DOHH2 (cell line): ENCODE results near the gene ARHGAP23.
"Not testable (repeated sequence)": the region's sequence is repeated elsewhere in the genome, so short reads cannot be mapped to it uniquely, and the experiment has no call there.

Experiments used
- H3F3A ChIP-seq: fragments of 200-600 bp; sonication (generic), shearing (Covaris generic); 2 replicates; pipeline ENCODE4 v1.6.0; 2016; ENCODE audit warnings: antibody characterized with exemption, mild to moderate bottlenecking; ENCODE audit not compliant: control insufficient read depth, insufficient read depth
- H3K27ac ChIP-seq: fragments of 200-600 bp; sonication (generic); 2 replicates; pipeline ENCODE4 v1.5.1; 2014; ENCODE audit warnings: low read depth, mild to moderate bottlenecking, low read length, moderate library complexity
- H3K27me3 ChIP-seq: fragments of 200-600 bp; sonication (generic); 2 replicates; pipeline ENCODE4 v1.6.1; 2014; ENCODE audit warnings: mild to moderate bottlenecking, low read length, mixed read lengths; ENCODE audit not compliant: control insufficient read depth
- H3K36me3 ChIP-seq: fragments of 200-600 bp; sonication (generic); 2 replicates; pipeline ENCODE4 v1.6.1; 2014; ENCODE audit warnings: mild to moderate bottlenecking, low read length, moderate library complexity, mixed read lengths; ENCODE audit not compliant: control insufficient read depth
- H3K4me1 ChIP-seq: fragments of 200-600 bp; sonication (generic); 2 replicates; pipeline ENCODE4 v1.6.1; 2014; ENCODE audit warnings: mild to moderate bottlenecking, low read length, mixed read lengths; ENCODE audit not compliant: control insufficient read depth
- H3K4me2 ChIP-seq: fragments of 200-600 bp; sonication (generic); 2 replicates; pipeline ENCODE4 v1.6.0; 2014; ENCODE audit warnings: mild to moderate bottlenecking, low read length, moderate library complexity
- H3K4me3 ChIP-seq: fragments of 200-600 bp; sonication (generic); 2 replicates; pipeline ENCODE4 v1.5.1; 2014; ENCODE audit warnings: mild to moderate bottlenecking, low read length, mixed read lengths
- H3K79me2 ChIP-seq: fragments of 200-600 bp; sonication (generic); 2 replicates; pipeline ENCODE4 v1.6.1; 2014; ENCODE audit warnings: mild to moderate bottlenecking, low read length, mixed read lengths; ENCODE audit not compliant: control insufficient read depth
- H3K9me2 ChIP-seq: fragments of 200-600 bp; sonication (generic); replicated peaks from 2 replicates; pipeline ENCODE4 v1.6.1; 2014; ENCODE audit warnings: mild to moderate bottlenecking, low read length, mixed read lengths; ENCODE audit not compliant: control insufficient read depth
- H3K9me3 ChIP-seq: fragments of 200-600 bp; sonication (generic); 2 replicates; pipeline ENCODE4 v1.6.1; 2014; ENCODE audit warnings: antibody characterized with exemption, low read length, mixed read lengths; ENCODE audit not compliant: control insufficient read depth, insufficient read depth
- H4K20me1 ChIP-seq: fragments of 200-600 bp; sonication (generic); 2 replicates; pipeline ENCODE4 v1.6.0; 2014; ENCODE audit warnings: low read depth, mild to moderate bottlenecking, antibody characterized with exemption, low read length, moderate library complexity; ENCODE audit not compliant: control insufficient read depth, insufficient read depth
- EZH2phosphoT487 ChIP-seq: fragments of 200-600 bp; sonication (generic); IDR thresholded peaks from 2 replicates; pipeline ENCODE4 v1.6.1; 2017; ENCODE audit warnings: borderline replicate concordance, mild to moderate bottlenecking, antibody characterized with exemption, low read length, moderate library complexity, mixed read lengths
- TF ChIP-seq, protein P1 (sequence below): fragments of 200-600 bp; sonication (generic); IDR thresholded peaks from one replicate; pipeline ENCODE4 v1.5.1; 2014; ENCODE audit warnings: antibody characterized with exemption, mild to moderate bottlenecking, low read depth, low read length; ENCODE audit not compliant: poor library complexity, severe bottlenecking

ARHGAP23 gene

DNA sequence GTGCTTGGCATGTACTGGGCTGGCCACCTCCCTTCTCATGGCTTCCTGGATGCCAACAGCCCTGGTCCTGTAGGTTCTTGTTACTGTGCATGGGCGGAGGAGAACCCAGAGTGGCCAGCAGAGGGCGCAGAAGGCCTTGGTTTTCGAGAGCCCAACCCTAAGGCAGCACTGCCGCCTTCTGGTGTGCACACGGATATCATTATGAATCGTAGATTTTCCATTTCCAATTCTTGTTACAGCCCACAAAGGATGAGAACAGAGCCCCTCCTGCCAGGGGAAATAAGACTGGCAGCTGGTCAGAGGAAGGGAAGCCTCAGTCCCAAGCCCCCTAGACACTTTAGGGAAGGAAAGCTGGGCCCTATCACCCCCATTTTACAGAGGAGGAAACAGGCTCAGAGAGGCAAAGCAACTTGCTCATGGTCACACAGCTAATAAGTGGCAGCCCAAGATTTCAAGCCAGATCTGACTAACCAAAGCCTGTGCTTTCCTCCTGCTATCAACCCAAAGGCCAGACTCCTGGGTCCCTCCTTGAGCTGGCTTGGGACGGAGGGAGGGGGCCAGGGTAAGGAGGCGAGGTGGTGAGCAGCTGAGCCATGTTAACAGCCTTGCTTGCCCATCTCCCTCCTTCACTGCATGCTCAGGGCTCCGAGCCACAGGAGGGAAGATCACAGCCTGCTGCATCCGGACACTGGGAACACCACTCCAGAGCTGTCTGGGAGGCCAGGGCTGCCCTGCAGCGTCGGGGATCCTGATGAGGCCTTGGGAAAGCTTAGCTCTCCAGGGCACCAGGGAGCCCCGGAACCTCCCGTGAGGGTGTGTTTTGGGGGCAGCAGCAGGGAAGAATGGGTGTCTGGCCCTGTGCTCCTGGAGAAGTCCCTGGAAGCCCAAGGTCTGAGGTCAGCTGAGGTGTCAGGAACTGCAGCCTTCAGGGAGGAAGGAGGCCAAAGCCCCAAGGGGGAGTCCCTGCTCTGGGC, 64.1 kb downstream of the ARHGAP23 start:
- not testable (repeated sequence) for H3K27me3 ChIP-seq, H3K4me2 ChIP-seq, H3F3A ChIP-seq, H3K9me2 ChIP-seq, H3K4me3 ChIP-seq, H4K20me1 ChIP-seq, H3K36me3 ChIP-seq, H3K79me2 ChIP-seq, H3K27ac ChIP-seq, H3K9me3 ChIP-seq, H3K4me1 ChIP-seq
- TF ChIP-seq, protein P1, sequence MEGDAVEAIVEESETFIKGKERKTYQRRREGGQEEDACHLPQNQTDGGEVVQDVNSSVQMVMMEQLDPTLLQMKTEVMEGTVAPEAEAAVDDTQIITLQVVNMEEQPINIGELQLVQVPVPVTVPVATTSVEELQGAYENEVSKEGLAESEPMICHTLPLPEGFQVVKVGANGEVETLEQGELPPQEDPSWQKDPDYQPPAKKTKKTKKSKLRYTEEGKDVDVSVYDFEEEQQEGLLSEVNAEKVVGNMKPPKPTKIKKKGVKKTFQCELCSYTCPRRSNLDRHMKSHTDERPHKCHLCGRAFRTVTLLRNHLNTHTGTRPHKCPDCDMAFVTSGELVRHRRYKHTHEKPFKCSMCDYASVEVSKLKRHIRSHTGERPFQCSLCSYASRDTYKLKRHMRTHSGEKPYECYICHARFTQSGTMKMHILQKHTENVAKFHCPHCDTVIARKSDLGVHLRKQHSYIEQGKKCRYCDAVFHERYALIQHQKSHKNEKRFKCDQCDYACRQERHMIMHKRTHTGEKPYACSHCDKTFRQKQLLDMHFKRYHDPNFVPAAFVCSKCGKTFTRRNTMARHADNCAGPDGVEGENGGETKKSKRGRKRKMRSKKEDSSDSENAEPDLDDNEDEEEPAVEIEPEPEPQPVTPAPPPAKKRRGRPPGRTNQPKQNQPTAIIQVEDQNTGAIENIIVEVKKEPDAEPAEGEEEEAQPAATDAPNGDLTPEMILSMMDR, result peak; percentile 75

DNA sequence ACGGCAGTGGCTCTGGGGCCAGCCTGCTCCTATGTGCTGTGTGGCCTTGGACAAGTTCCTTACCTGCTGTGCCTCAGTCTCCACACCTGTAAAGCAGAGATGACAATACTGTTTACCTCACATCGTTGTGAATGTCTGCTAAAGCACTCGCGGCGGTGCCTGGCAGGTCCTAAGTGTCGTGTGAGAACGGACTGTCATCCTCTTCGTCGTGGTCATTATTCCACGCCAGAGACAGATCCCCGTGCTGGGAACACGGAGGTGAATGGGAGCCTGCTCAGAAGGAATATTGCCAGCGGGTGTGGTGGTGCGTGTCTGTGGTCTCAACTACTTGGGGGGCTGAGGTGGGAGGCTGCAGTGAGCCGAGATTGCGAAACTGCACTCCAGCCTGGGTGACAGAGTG, 65.9 kb downstream of the ARHGAP23 start:
- H3F3A ChIP-seq, H4K20me1 ChIP-seq, H3K4me2 ChIP-seq, H3K27ac ChIP-seq, H3K9me3 ChIP-seq, H3K79me2 ChIP-seq, H3K27me3 ChIP-seq, H3K4me3 ChIP-seq, H3K9me2 ChIP-seq, H3K4me1 ChIP-seq, H3K36me3 ChIP-seq: not testable (repeated sequence)

DNA sequence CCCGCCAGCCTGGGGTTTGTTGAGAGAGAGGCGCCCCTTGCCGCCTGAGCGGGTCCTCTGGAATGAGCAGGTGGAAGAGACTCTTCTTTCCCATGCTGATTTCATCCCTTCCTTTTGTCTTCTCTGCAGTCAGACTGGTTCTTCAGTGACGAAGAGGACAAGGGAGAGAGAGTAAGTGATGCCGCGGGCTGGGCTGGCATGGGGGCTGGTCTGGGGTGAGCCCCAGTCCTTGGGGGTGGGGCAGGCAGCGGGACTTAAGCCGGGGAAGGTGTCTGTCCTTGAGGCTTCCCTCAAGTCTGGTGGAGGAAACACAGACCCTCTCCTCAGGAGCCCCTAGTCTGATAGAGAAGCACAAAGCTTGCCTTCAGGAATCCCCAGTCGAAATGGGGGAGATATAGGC, 69.4 kb downstream of the ARHGAP23 start:
- not testable (repeated sequence) for H3K27ac ChIP-seq, H3K4me1 ChIP-seq, H3K9me2 ChIP-seq, H3K4me2 ChIP-seq, H3K36me3 ChIP-seq, H4K20me1 ChIP-seq, H3K79me2 ChIP-seq, H3F3A ChIP-seq, H3K27me3 ChIP-seq, H3K4me3 ChIP-seq, H3K9me3 ChIP-seq

DNA sequence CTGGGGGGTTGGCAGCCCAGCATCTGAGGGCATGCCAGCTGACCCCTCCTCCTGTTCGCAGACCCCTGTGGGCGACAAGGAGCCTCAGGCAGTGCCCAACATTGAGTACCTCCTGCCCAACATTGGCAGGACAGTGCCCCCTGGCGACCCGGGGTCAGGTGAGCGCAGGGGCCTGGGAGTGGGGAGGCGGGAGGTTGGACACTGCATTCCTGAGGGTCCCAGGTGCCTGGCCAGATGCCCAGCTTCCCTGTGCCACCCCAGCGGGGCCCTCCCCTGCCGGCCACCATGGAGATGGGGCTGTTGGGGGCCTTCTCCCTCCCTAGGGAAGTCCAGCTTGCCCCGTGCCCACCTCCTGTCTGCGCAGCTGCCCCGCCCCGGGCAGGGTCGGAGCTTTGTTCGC, 70.1 kb downstream of the ARHGAP23 start:
- Histone ChIP-seq H4K20me1 (no peaks in the 10 kb centered on the region), H3K9me3 (no peaks in the 10 kb centered on the region), H3K27ac (no peak overlapping the region), H3F3A (no peaks in the 10 kb centered on the region), H3K9me2 (no peaks in the 10 kb centered on the region), H3K27me3 (no peaks in the 10 kb centered on the region), H3K4me2 (no peak overlapping the region), H3K79me2 (no peaks in the 10 kb centered on the region), H3K4me3 (no peak overlapping the region), H3K36me3 (no peaks in the 10 kb centered on the region), H3K4me1 (no peaks in the 10 kb centered on the region)
- TF ChIP-seq, protein P1, result no peak
- no peak for TF ChIP-seq EZH2phosphoT487

DNA sequence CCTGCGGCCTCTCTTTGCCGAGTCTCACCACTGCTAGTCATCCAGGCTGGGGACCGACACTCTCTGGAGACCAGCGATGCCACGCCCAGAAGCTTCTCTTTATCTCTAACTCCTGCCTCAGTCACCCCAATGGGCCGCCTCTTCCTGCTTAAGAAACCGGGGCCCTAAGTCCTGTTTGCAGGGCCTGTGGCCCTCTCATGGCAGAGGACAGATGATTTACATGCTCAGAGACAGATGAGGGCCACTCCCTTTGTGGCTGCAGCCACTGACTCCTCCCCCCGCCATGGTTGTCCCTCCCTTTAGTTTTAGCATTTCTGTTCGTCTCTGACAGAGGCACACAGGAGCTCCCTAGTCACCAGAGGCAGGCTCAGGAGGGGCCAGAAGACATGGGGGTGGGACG, 71.0 kb downstream of the ARHGAP23 start:
- not testable (repeated sequence) for H3K27me3 ChIP-seq, H3F3A ChIP-seq, H3K27ac ChIP-seq, H3K36me3 ChIP-seq, H4K20me1 ChIP-seq, H3K9me2 ChIP-seq, H3K9me3 ChIP-seq, H3K79me2 ChIP-seq, H3K4me3 ChIP-seq, H3K4me1 ChIP-seq, H3K4me2 ChIP-seq

DNA sequence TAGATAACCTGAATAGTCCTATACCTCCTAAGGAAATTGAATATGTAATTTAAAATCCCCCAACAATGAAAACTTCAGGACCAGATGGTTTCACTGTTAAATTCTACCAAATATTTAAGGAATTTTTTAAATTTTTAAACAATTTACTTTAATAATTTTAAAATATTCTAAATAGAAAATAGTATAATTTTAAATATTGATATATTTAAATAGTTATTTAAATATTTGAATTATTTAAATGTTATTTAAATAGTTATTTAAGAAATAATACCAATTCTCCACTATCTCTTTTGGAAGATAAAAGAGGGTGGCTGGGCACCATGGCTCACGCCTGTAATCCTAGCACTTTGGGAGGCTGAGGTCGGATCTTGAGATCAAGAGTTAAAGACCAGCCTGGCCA, 73.5 kb downstream of the ARHGAP23 start:
- H3K4me2 ChIP-seq, H3K9me3 ChIP-seq: not testable (repeated sequence)

More for the DNA sequence above, 73.5 kb downstream of the ARHGAP23 start:
- H3K4me1 ChIP-seq, H3K27me3 ChIP-seq, H4K20me1 ChIP-seq, H3K4me3 ChIP-seq, H3K36me3 ChIP-seq, H3K9me2 ChIP-seq, H3F3A ChIP-seq, H3K27ac ChIP-seq, H3K79me2 ChIP-seq: not testable (repeated sequence)
